Left ventricle myocardium superior (tissue), 1 donor: Measurements from ENCODE around the gene RFX6. TPM values are rescaled to one million over a fixed set of nuclear protein-coding genes. Genes with fewer than 3 reads are reported as not detected.

Experiments used
- ATAC-seq: fragments of 200-7000 bp; cut with Tn5 transposase; one replicate; pipeline ENCODE4 v1.9.1; 2020; ENCODE audit warnings: mild to moderate bottlenecking, moderate library complexity
- DNase-seq: peaks from one replicate; pipeline ENCODE4 v3.0.0-alpha.2; 2020
- intact Hi-C: fragments of 100-400 bp; cut with micrococcal nuclease; formaldehyde crosslinking; loops from one replicate; pipeline ENCODE4 v1.11.0; 2022
- total RNA-seq: library from RNA; stranded (reverse); fragmentation: NEBNext Ultra II Directional; extraction: Animal tissue kit (Norgen Biotek cat#: 25700); gene quantifications from one replicate; pipeline ENCODE4 v1.2.1, GENCODE V29; 2021
- donor health status: DM: no; HTN: yes; CAD: no; lungs with severe emphysema.

RFX6 gene
- total RNA-seq, 1 donor from 2014 or later = not detected

DNA sequence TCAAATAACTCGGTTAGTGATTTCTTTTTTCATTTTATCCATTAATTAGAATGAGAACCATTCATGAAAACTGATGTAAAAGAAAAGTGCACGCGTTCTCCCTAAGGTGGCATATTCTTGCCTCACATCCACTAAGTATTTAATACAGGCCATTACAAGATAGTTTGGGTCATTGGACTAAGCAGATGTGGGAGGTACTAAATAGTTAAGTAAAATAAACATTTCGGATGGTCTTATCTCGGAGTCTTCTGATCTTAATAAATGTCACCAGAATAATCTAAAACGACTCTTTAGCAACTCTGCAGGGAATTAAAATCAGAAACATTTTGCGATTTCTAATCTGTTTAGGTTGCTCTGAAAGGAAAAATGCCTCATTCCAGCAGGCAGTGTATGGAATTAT lies 78.7 kb downstream of the RFX6 start:
- ATAC-seq (no peak), DNase-seq (no peak)
- intact Hi-C loops = no loop called here

- DNase-seq (no peak), ATAC-seq (no peak)
- intact Hi-C loops = no loop called here
Measured at GRCh38 chr6:116963972-116964371, 86.9 kb downstream of the RFX6 start.

DNA sequence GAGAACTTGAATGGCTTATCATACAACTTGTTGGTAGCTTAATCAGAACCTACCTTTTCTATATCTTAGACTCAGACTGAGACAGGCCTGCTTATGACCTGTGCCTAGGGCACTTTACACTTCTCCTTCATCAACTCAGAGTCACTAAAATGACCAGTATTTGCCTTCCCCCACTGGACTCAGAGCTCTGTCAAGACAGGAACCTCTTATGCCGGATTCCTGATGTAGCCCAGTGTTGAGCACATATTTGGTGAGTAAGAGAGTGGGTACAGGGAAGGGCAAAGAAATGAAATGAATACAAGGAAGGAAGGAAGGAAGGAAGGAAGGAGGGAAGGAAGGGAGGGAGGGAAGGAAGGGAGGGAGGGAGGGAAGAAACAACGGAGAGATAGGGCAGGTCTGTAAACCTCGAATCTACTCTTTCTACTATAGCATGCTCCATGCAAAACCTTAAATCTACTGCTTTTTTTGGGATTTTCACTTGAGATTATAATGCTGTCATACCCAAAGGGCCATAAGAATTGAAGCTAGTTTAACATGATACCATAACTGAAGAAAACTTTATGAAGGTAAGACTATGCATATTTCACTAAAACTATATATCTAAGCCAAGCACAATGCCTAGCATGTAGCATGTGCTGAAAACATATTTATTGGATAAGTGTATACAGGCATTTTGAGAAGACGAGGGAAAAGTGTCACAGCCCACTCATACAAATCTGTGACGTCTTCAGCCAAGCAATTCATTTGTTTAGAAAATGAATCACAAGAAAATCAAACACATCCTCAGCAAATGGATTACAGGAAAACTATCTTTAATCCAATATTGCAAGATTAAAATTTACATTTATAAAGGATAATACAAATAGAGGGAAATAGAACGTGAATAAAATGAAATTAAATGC lies 89.9 kb downstream of the RFX6 start:
- intact Hi-C loops = no loop called here
- no peak for ATAC-seq
- DNase-seq = no peak

GRCh38 chr6:116969211-116969863 lies 92.3 kb downstream of the RFX6 start:
- intact Hi-C loops = no loop called here
- DNase-seq = no peak
- no peak for ATAC-seq

DNA sequence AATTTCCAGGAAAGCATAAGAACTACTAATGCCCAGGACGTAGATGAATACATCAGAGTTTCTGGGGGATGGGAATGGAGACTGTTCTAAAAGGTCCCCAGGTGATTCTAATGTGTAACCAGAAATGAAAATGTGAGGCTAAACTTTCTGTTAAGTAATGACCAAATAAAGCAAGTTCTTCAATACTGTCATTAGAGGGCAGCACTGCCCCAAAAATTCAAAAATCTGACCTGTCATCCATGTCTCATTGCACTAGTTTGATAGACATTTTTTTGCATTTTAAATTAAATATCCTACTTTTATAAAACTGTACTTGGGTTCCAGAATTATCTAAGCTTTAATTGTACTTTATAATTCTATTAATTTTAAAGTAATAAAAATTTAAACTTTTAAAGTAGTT lies 94.9 kb downstream of the RFX6 start:
- DNase-seq = no peak
- intact Hi-C loops = loop anchor here (5.0 to 10.0 kb wide), 2 partner anchors 223 to 345 kb away; no protein-coding TSS in a partner anchor
- no peak for ATAC-seq

DNA sequence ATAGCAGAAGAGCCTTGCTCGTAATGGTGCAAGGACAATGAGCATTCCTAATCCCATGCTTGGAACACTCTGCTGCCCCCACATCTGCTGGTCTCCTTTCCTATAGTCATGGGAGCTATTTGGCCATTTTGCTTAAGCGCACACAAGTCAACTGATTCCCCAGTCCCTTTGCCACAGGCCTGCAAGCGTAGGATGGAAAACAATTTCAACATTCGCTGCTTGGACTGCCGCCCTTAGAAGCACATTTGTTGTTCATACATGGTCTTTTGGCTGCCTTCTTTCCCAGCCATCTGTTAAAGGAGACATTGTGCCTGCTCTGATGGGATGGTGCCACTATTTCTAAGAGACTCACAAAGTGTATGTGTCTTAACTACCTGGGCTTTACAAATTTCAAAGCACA lies 96.9 kb downstream of the RFX6 start:
- DNase-seq = peak; percentile 24
- intact Hi-C loops = loop anchor here (5.0 to 10.0 kb wide), 2 partner anchors 221 to 343 kb away; no protein-coding TSS in a partner anchor
- no peak for ATAC-seq

GRCh38 chr6:116974526-116975316 lies 97.7 kb downstream of the RFX6 start:
- ATAC-seq (no peak), DNase-seq (no peak)
- intact Hi-C loops = loop anchor here (5.0 to 10.0 kb wide), 2 partner anchors 220 to 343 kb away; no protein-coding TSS in a partner anchor

- DNase-seq = no peak
- intact Hi-C loops = loop anchor here (10.0 kb wide), 1 partner anchor 219 kb away; no protein-coding TSS in a partner anchor
- ATAC-seq = no peak
Measured at GRCh38 chr6:116975600-116975999, 98.6 kb downstream of the RFX6 start.

DNA sequence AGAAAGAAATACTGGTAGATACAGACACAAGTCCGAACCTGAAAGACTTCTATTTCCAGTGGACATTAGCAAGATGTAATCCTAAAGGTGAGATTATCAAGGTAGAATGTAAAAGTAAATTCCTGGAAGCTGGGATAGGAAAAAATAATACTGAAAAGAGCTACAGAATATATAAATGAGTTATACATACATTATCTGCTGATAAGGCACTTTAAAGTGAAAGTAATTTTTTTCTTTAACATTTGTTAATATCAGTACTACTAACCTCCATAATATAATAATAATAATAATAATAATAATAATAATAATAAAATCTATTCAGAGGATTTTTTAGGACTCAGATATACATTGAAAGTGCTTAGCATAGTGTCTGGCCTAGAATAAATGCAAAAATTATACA lies 102.5 kb downstream of the RFX6 start:
- ATAC-seq (no peak), DNase-seq (no peak)
- intact Hi-C loops = loop anchor here (10.0 kb wide), 1 partner anchor 215 kb away; no protein-coding TSS in a partner anchor

Other genes with a start within 250 kb of the RFX6 start
- gene ZUP1, start 208.5 kb upstream of the RFX6 start, total RNA-seq = 3.8 TPM
- 7.2 TPM for gene KPNA5, start 196.0 kb upstream of the RFX6 start, total RNA-seq
- gene FAM162B, start 111.5 kb upstream of the RFX6 start, total RNA-seq = 3.6 TPM
- gene GPRC6A, start 48.2 kb upstream of the RFX6 start, total RNA-seq = not detected